H9 (cell line): ENCODE data around the gene IL1RL2. TPM values are rescaled to one million over a fixed set of nuclear protein-coding genes. Genes with fewer than 3 reads are reported as not detected.

Experiments
- DNase-seq: peaks from one replicate; pipeline ENCODE4 v3.0.0-alpha.2; 2017
- H2AFZ ChIP-seq: one replicate; pipeline ENCODE4 v1.6.1; 2013; ENCODE audit warnings: mild to moderate bottlenecking, low read length, control low read depth, moderate library complexity
- H2AK5ac ChIP-seq: 2 replicates; pipeline ENCODE4 v1.6.1; 2013; ENCODE audit warnings: low read length, control low read depth, mixed read lengths; ENCODE audit not compliant: insufficient read length
- H2BK120ac ChIP-seq: one replicate; pipeline ENCODE4 v1.6.1; 2013; ENCODE audit warnings: low read depth, mild to moderate bottlenecking, low read length, control low read depth, inconsistent platforms; ENCODE audit not compliant: poor library complexity, severe bottlenecking
- H2BK12ac ChIP-seq: 2 replicates; pipeline ENCODE4 v1.6.1; 2013; ENCODE audit warnings: low read length, control low read depth, mixed read lengths, low read depth; ENCODE audit not compliant: insufficient read length
- H2BK15ac ChIP-seq: 2 replicates; pipeline ENCODE4 v1.6.1; 2013; ENCODE audit warnings: low read depth, low read length, control low read depth
- H2BK20ac ChIP-seq: one replicate; pipeline ENCODE4 v1.6.1; 2013; ENCODE audit warnings: low read depth, mild to moderate bottlenecking, low read length, control low read depth, inconsistent platforms; ENCODE audit not compliant: poor library complexity, severe bottlenecking
- H2BK5ac ChIP-seq: 2 replicates; pipeline ENCODE4 v1.6.1; 2013; ENCODE audit warnings: low read length, control low read depth, mixed read lengths; ENCODE audit not compliant: insufficient read length
- H3K14ac ChIP-seq: 2 replicates; pipeline ENCODE4 v1.6.1; 2013; ENCODE audit warnings: low read length, control low read depth; ENCODE audit not compliant: insufficient read depth
- H3K18ac ChIP-seq: 2 replicates; pipeline ENCODE4 v1.6.1; 2013; ENCODE audit warnings: low read depth, mild to moderate bottlenecking, mixed read lengths, low read length, control low read depth; ENCODE audit not compliant: insufficient read length
- H3K23ac ChIP-seq: 2 replicates; pipeline ENCODE4 v1.6.1; 2013; ENCODE audit warnings: low read length, control low read depth, mixed read lengths, low read depth; ENCODE audit not compliant: insufficient read length
- H3K23me2 ChIP-seq: 2 replicates; pipeline ENCODE4 v1.6.1; 2013; ENCODE audit warnings: low read depth, mild to moderate bottlenecking, mixed read lengths, low read length, control low read depth; ENCODE audit not compliant: insufficient read length, poor library complexity, severe bottlenecking
- H3K27ac ChIP-seq: 2 replicates; pipeline ENCODE4 v1.5.1; 2013; ENCODE audit warnings: low read length, control low read depth, mixed read lengths, low read depth; ENCODE audit not compliant: insufficient read length
- H3K27me3 ChIP-seq: 2 replicates; pipeline ENCODE4 v1.6.1; 2013; ENCODE audit warnings: low read length, control low read depth, inconsistent platforms; ENCODE audit not compliant: insufficient read depth
- H3K4ac ChIP-seq: 2 replicates; pipeline ENCODE4 v1.6.1; 2013; ENCODE audit warnings: low read depth, mild to moderate bottlenecking, control low read depth, inconsistent platforms, low read length, moderate library complexity
- H3K4me1 ChIP-seq: 2 replicates; pipeline ENCODE4 v1.6.1; 2013; ENCODE audit warnings: low read length, control low read depth, inconsistent platforms; ENCODE audit not compliant: insufficient read depth
- H3K4me2 ChIP-seq: 2 replicates; pipeline ENCODE4 v1.6.1; 2013; ENCODE audit warnings: low read length, control low read depth, mixed read lengths; ENCODE audit not compliant: insufficient read length, insufficient read depth
- H3K56ac ChIP-seq: 2 replicates; pipeline ENCODE4 v1.6.1; 2013; ENCODE audit warnings: low read depth, mild to moderate bottlenecking, mixed read lengths, low read length, control low read depth; ENCODE audit not compliant: insufficient read length
- H3K79me1 ChIP-seq: 2 replicates; pipeline ENCODE4 v1.6.1; 2013; ENCODE audit warnings: low read depth, mild to moderate bottlenecking, moderate library complexity, low read length, control low read depth, inconsistent platforms; ENCODE audit not compliant: insufficient read depth, poor library complexity, severe bottlenecking
- H3K79me2 ChIP-seq: 2 replicates; pipeline ENCODE4 v1.6.1; 2013; ENCODE audit warnings: low read length, control low read depth, inconsistent platforms; ENCODE audit not compliant: insufficient read depth
- H3K9ac ChIP-seq: 2 replicates; pipeline ENCODE4 v1.6.1; 2013; ENCODE audit warnings: low read length, control low read depth, mixed read lengths; ENCODE audit not compliant: insufficient read length; ENCODE audit errors: extremely low read depth
- H3K9me3 ChIP-seq: one replicate; pipeline ENCODE4 v1.6.1; 2013; ENCODE audit warnings: low read depth, low read length, inconsistent platforms; ENCODE audit not compliant: control insufficient read depth
- H3T11ph ChIP-seq: one replicate; pipeline ENCODE4 v1.6.1; 2013; ENCODE audit warnings: mild to moderate bottlenecking, low read length, control low read depth, inconsistent platforms
- H4K20me1 ChIP-seq: one replicate; pipeline ENCODE4 v1.6.1; 2013; ENCODE audit not compliant: control insufficient read depth, insufficient read length, insufficient read depth
- H4K5ac ChIP-seq: 2 replicates; pipeline ENCODE4 v1.6.1; 2013; ENCODE audit warnings: low read depth, mild to moderate bottlenecking, mixed read lengths, low read length, control low read depth; ENCODE audit not compliant: insufficient read length
- H4K8ac ChIP-seq: replicated peaks from 2 replicates; pipeline ENCODE4 v1.6.1; 2013; ENCODE audit warnings: low read length, control low read depth, mixed read lengths, low read depth; ENCODE audit not compliant: insufficient read length
- H4K91ac ChIP-seq: 2 replicates; pipeline ENCODE4 v1.6.1; 2013; ENCODE audit warnings: low read depth, mild to moderate bottlenecking, moderate library complexity, mixed read lengths, low read length, control low read depth; ENCODE audit not compliant: insufficient read length
- H3K27ac Mint-ChIP-seq, 3 experiments: 2 replicates in 2 of 3; 3 replicates in 1 of 3; pipeline ENCODE4 v1.8.0; 2020 to 2021; ENCODE audit warnings: mixed read lengths in 3 of 3, mild to moderate bottlenecking in 1 of 3, moderate library complexity in 1 of 3
- H3K27me3 Mint-ChIP-seq: 2 replicates; pipeline ENCODE4 v1.8.0; 2021; ENCODE audit warnings: low read depth, mild to moderate bottlenecking, moderate library complexity, mixed read lengths
- H3K36me3 Mint-ChIP-seq, 3 experiments: 2 replicates in 2 of 3; 3 replicates in 1 of 3; pipeline ENCODE4 v1.8.0; 2020 to 2021; ENCODE audit warnings: low read depth in 3 of 3, mixed read lengths in 3 of 3; ENCODE audit not compliant: insufficient read depth in 1 of 3
- H3K4me1 Mint-ChIP-seq, 2 experiments: 2 replicates each; pipeline ENCODE4 v1.8.0; 2020; ENCODE audit warnings: mixed read lengths in 2 of 2
- H3K4me3 Mint-ChIP-seq, 2 experiments: 2 replicates in 1 of 2; 3 replicates in 1 of 2; pipeline ENCODE4 v1.8.0; 2020 to 2021; ENCODE audit warnings: mild to moderate bottlenecking in 2 of 2, mixed read lengths in 2 of 2, moderate library complexity in 1 of 2
- H3K9me3 Mint-ChIP-seq, 2 experiments: 2 replicates in 1 of 2; 3 replicates in 1 of 2; pipeline ENCODE4 v1.8.0; 2020; ENCODE audit warnings: mild to moderate bottlenecking in 2 of 2, mixed read lengths in 2 of 2, moderate library complexity in 1 of 2
- CTCF ChIP-seq: fragments of 200-600 bp; sonication (generic); conservative IDR thresholded peaks from 3 replicates; pipeline ENCODE4 v1.8.0; 2021; ENCODE audit warnings: antibody characterized with exemption, mild to moderate bottlenecking
- WGBS: extraction: QIAGEN DNeasy Blood & Tissue Kit; methylation state at CpG from one replicate; pipeline ENCODE4 v1.1.7; 2013; ENCODE audit warnings: missing lambda C conversion rate, low lambda C conversion rate, mixed read lengths; ENCODE audit not compliant: insufficient read length; ENCODE audit errors: extremely low coverage; 5-methylcytosine and 5-hydroxymethylcytosine counted together
- total RNA-seq: library from RNA; stranded (reverse); gene quantifications from 2 replicates; pipeline ENCODE4 v1.2.1, GENCODE V29; 2021

Gene IL1RL2
- total RNA-seq, 1 experiment from 2014 or later, result not detected

DNA sequence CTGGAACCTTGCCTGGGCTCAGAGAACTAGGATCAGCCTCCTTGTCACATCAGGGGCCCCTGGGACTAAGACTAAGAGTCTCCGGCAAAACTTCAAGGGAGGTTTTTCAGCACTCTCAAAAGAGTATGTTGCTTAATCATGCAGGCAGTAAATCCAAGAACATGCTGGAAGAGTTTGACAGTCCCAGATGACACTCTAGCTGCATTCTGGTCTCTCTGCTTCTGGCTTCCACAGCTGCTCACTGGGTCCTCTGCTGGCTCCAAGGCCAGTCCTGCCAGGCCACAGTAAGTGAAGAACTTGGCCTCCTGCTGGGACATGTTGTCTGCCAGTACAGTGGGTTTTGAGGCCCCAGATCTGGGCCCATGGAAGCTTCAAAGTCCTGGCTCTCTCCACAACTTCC, 79.4 kb downstream of the IL1RL2 start:
- Histone ChIP-seq H3T11ph (no peak overlapping the region), H2BK120ac (no peak overlapping the region), H3K4me2 (no peak overlapping the region), H3K23me2 (no peaks in the 10 kb centered on the region), H3K56ac (no peak overlapping the region), H3K9me3 (no peaks in the 10 kb centered on the region), H3K18ac (no peak overlapping the region), H2BK15ac (no peak overlapping the region), H3K27ac (no peak overlapping the region), H4K8ac (no peak overlapping the region), H2AK5ac (no peak overlapping the region), H2BK12ac (no peak overlapping the region), H2BK5ac (no peak overlapping the region), H3K4ac (no peak overlapping the region), H4K20me1 (no peaks in the 10 kb centered on the region), H4K91ac (no peak overlapping the region), H2AFZ (no peak overlapping the region), H3K14ac (no peak overlapping the region), H4K5ac (no peak overlapping the region), H3K79me1 (no peaks in the 10 kb centered on the region), H3K27me3 (no peaks in the 10 kb centered on the region), H3K4me1 (no peaks in the 10 kb centered on the region; the same call in 1 of the 2 replicates), H2BK20ac (no peak overlapping the region), H3K79me2 (no peaks in the 10 kb centered on the region), H3K23ac (no peak overlapping the region), H3K9ac (no peak overlapping the region)
- Mint-ChIP-seq H3K4me1 (peaks cover 2 to 6% of the 10 kb centered on the region in 2 experiments; a peak in 3 of 4 replicates), H3K27ac (no peak overlapping the region), H3K4me3 (no peak overlapping the region), H3K36me3 (peaks cover 0 to 2% (median 0%) of the 10 kb centered on the region in 3 experiments; a peak in 1 of 7 replicates), H3K27me3 (peaks cover 7% of the 10 kb centered on the region), H3K9me3 (no peaks in the 10 kb centered on the region; a peak in 1 of 5 replicates)
- no CpG with 5 or more reads among the region's 1 CpG for WGBS
- no peak for TF ChIP-seq CTCF
- no peak for DNase-seq
